KMS-11 (cell line): ENCODE measurements around the gene TAX1BP3.

ENCODE experiments used
- H2AFZ ChIP-seq: fragments of 200-600 bp; sonication (generic); 2 replicates; pipeline ENCODE4 v1.6.1; 2016; ENCODE audit warnings: antibody characterized with exemption, mixed run types, low read depth
- H3K27ac ChIP-seq: fragments of 200-600 bp; sonication (generic); 2 replicates; pipeline ENCODE4 v1.6.1; 2016; ENCODE audit warnings: mild to moderate bottlenecking, mixed run types
- H3K27me3 ChIP-seq: fragments of 200-600 bp; sonication (generic); 2 replicates; pipeline ENCODE4 v1.6.1; 2017; ENCODE audit warnings: mild to moderate bottlenecking, low read depth, mixed run types, moderate library complexity; ENCODE audit not compliant: insufficient read depth
- H3K36me3 ChIP-seq: fragments of 200-600 bp; sonication (generic); 2 replicates; pipeline ENCODE4 v1.6.1; 2017; ENCODE audit warnings: mild to moderate bottlenecking, mixed run types; ENCODE audit not compliant: insufficient read depth
- H3K4me1 ChIP-seq: fragments of 200-600 bp; sonication (generic); 2 replicates; pipeline ENCODE4 v1.6.1; 2016; ENCODE audit warnings: mild to moderate bottlenecking, low read depth, mixed run types; ENCODE audit not compliant: poor library complexity, severe bottlenecking
- H3K4me2 ChIP-seq: fragments of 200-600 bp; sonication (generic); 2 replicates; pipeline ENCODE4 v1.7.0; 2016; ENCODE audit warnings: mild to moderate bottlenecking, mixed run types
- H3K4me3 ChIP-seq: fragments of 200-600 bp; sonication (generic); IDR thresholded peaks from 2 replicates; pipeline ENCODE4 v1.6.1; 2017; ENCODE audit warnings: low read depth, low read length, mixed read lengths; ENCODE audit not compliant: insufficient read depth
- H3K79me2 ChIP-seq: fragments of 200-600 bp; sonication (generic); 2 replicates; pipeline ENCODE4 v1.6.1; 2016; ENCODE audit warnings: low read depth, mixed run types; ENCODE audit not compliant: insufficient read depth
- H3K9ac ChIP-seq: fragments of 200-600 bp; sonication (generic); 2 replicates; pipeline ENCODE4 v1.6.1; 2016; ENCODE audit warnings: mild to moderate bottlenecking, mixed run types
- H4K20me1 ChIP-seq: fragments of 200-600 bp; sonication (generic); 2 replicates; pipeline ENCODE4 v1.6.1; 2016; ENCODE audit warnings: mild to moderate bottlenecking, mixed run types; ENCODE audit not compliant: insufficient read depth
- TF ChIP-seq, protein P1 (sequence below): fragments of 200-600 bp; sonication (generic); conservative IDR thresholded peaks from 2 replicates; pipeline ENCODE4 v1.6.1; 2017; ENCODE audit warnings: low read depth, mild to moderate bottlenecking, antibody characterized with exemption, low read length, moderate library complexity, mixed read lengths

The TAX1BP3 gene

DNA sequence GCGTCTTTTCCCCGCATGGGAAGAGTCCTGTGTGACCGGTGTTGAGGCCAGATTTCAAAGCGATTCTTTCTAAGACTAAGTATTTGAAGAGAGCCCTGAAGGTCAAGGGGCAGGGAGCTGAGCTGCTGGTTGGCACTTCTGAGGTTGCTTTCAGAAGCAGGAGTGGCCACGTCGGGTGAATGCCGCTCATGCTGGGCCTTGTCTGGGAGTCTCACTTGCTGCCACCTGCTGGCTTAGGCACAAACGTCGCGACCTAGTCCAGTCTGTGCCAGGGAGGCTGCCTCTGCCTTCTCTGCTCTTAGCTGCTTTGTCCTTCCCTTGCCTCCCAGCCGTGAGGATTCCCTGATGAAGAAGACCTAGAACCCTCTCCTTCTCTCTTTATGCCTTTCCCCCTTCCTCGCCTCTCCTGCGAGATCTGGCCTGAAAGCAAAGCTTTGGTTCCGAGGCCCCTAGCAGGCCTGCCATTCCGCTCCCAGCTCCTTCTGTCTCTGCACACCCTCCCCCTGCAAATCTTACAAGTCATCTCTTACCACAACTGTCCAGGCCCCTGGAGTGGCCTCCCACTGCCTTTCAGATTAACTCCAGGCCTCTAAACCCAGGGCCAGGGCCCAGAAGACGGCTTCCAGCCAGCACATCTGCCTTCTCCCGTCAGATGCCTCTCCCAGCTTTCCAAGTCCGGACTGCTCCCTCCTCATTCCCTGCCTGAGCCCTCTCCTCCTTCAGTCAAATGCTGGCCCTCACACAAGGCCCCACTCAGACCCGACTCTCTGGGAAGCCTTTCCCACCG lies 20.4 kb downstream of the TAX1BP3 start:
- Histone ChIP-seq H3K4me2 (no peak overlapping the region), H3K4me1 (no peaks in the 10 kb centered on the region), H3K36me3 (no peaks in the 10 kb centered on the region), H3K27ac (no peak overlapping the region), H3K4me3 (no peak overlapping the region), H2AFZ (no peak overlapping the region), H4K20me1 (no peaks in the 10 kb centered on the region), H3K27me3 (no peaks in the 10 kb centered on the region), H3K9ac (no peak overlapping the region), H3K79me2 (no peaks in the 10 kb centered on the region)
- TF ChIP-seq, protein P1, sequence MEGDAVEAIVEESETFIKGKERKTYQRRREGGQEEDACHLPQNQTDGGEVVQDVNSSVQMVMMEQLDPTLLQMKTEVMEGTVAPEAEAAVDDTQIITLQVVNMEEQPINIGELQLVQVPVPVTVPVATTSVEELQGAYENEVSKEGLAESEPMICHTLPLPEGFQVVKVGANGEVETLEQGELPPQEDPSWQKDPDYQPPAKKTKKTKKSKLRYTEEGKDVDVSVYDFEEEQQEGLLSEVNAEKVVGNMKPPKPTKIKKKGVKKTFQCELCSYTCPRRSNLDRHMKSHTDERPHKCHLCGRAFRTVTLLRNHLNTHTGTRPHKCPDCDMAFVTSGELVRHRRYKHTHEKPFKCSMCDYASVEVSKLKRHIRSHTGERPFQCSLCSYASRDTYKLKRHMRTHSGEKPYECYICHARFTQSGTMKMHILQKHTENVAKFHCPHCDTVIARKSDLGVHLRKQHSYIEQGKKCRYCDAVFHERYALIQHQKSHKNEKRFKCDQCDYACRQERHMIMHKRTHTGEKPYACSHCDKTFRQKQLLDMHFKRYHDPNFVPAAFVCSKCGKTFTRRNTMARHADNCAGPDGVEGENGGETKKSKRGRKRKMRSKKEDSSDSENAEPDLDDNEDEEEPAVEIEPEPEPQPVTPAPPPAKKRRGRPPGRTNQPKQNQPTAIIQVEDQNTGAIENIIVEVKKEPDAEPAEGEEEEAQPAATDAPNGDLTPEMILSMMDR = no peak

DNA sequence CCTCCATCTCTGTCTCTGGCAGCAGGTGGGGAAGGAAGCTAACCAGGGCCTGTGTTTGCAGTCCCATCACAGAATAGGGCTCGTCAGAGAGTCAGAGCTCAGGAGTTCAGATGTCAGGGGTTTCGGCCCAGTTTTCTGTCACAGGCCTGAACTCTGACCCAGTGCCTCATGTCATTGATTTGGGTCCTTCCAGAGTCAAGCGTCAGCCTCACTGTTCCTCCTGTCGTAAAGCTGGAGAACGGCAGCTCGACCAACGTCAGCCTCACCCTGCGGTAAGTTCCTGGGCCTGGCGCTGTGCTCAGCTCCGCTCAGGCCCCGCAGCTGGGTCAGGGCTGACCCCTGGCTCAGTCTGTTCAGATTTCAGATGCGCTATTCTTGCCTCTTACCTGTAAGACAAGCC lies 21.1 kb downstream of the TAX1BP3 start:
- TF ChIP-seq, protein P1 = no peak

DNA sequence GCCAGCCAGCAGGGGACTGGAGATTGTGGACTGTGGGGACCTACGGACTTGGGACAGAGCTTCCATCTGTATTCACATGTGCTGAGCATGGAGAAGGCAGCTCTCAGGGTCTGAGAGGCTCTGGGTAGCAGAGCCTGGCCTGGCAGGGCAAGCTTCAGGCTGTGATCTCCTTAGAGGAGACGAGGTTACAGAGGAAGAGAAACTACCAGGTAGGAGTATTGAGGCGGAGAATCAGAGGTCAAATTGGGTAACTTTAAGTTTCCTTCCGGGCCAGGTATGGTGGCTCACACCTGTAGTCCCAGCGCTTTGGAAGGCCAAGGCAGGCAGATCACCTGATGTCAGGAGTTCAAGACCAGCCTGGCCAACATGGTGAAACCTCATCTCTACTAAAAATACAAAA lies 23.1 kb downstream of the TAX1BP3 start:
- H3K4me2 ChIP-seq = no peak overlapping the region
- TF ChIP-seq, protein P1 = no peak
- no peak overlapping the region for H3K4me3 ChIP-seq
- H3K36me3 ChIP-seq = no peaks in the 10 kb centered on the region
- H3K4me1 ChIP-seq = peaks cover 14% of the 10 kb centered on the region
- no peaks in the 10 kb centered on the region for H4K20me1 ChIP-seq
- no peak overlapping the region for H2AFZ ChIP-seq
- no peak overlapping the region for H3K27ac ChIP-seq
- H3K27me3 ChIP-seq = no peaks in the 10 kb centered on the region
- no peaks in the 10 kb centered on the region for H3K79me2 ChIP-seq
- no peak overlapping the region for H3K9ac ChIP-seq

More for the DNA sequence above, 21.1 kb downstream of the TAX1BP3 start:
- Histone ChIP-seq H2AFZ (no peak overlapping the region), H3K27ac (no peak overlapping the region), H3K4me1 (no peaks in the 10 kb centered on the region), H3K4me2 (no peak overlapping the region), H3K9ac (no peak overlapping the region), H3K4me3 (no peak overlapping the region), H3K79me2 (no peaks in the 10 kb centered on the region), H4K20me1 (no peaks in the 10 kb centered on the region), H3K27me3 (no peaks in the 10 kb centered on the region), H3K36me3 (no peaks in the 10 kb centered on the region)

DNA sequence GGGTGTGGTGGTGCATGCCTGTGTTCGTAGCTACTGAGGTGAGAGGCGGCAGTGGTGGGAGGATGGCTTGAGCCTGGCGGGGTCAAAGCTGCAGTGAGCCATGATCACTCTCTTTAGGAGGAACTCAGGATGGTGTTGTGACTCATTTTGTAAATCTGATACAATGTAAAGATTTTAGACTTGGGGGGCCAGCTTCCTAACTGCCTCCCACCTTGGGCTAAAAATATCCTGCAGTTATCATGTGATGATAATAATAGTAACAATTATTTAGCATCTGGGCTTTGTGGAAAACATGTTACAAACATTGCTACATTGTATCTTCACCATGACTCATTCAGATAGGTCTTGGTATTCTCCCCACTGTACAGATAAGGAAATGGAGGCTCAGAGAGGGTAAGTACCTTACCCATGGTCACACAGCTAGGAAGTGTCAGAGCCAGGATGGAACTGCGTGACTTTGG lies 24.5 kb downstream of the TAX1BP3 start:
- no peaks in the 10 kb centered on the region for H3K36me3 ChIP-seq
- H2AFZ ChIP-seq = no peak overlapping the region
- H3K27ac ChIP-seq = no peak overlapping the region
- H3K4me3 ChIP-seq = no peak overlapping the region
- H3K27me3 ChIP-seq = no peaks in the 10 kb centered on the region
- TF ChIP-seq, protein P1 = no peak
- no peak overlapping the region for H3K9ac ChIP-seq
- H3K4me2 ChIP-seq = no peak overlapping the region
- H3K79me2 ChIP-seq = no peaks in the 10 kb centered on the region
- peaks cover 28% of the 10 kb centered on the region for H3K4me1 ChIP-seq
- no peaks in the 10 kb centered on the region for H4K20me1 ChIP-seq
